HG03060 (cell line): ENCODE results near the gene MBOAT2.
"Not testable (repeated sequence)": the region's sequence is repeated elsewhere in the genome, so short reads cannot be mapped to it uniquely, and the experiment has no call there.

Source experiments
- ATAC-seq: cut with Tn5 transposase; IDR thresholded peaks from one replicate; pipeline ENCODE4 v1.9.1; 2021; ENCODE audit warnings: low read depth, moderate number of reproducible peaks; ENCODE audit not compliant: unreplicated experiment

The MBOAT2 gene

GRCh38 chr2:8907764-8908288 is 95.7 kb downstream of the MBOAT2 start:
- ATAC-seq, result no peak

GRCh38 chr2:8903924-8904323 is 99.6 kb downstream of the MBOAT2 start:
- not testable (repeated sequence) for ATAC-seq

- not testable (repeated sequence) for ATAC-seq
Observed at GRCh38 chr2:8902757-8903156, 100.7 kb downstream of the MBOAT2 start.

DNA sequence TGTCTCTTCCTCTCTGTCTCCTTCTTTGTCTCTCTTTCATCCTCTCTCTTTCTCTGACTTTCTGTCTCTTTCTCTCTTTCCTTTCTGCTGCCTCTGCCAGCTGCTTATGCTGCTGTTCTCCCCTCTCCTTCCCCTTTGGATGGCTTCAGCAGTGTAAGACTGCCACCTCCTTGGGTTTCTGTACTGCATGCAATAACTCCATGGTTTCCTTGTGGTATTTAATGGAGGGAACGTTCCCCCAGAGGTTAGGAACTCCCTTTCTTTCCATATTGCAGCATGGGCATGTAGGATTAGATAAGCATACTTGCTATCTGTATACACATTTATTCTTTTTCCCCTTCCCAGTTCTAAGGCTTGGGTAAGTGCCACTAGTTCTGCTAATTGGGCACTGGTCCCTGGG is 106.3 kb downstream of the MBOAT2 start:
- not testable (repeated sequence) for ATAC-seq

- ATAC-seq, result not testable (repeated sequence)
Observed at GRCh38 chr2:8896671-8897070, 106.8 kb downstream of the MBOAT2 start.

DNA sequence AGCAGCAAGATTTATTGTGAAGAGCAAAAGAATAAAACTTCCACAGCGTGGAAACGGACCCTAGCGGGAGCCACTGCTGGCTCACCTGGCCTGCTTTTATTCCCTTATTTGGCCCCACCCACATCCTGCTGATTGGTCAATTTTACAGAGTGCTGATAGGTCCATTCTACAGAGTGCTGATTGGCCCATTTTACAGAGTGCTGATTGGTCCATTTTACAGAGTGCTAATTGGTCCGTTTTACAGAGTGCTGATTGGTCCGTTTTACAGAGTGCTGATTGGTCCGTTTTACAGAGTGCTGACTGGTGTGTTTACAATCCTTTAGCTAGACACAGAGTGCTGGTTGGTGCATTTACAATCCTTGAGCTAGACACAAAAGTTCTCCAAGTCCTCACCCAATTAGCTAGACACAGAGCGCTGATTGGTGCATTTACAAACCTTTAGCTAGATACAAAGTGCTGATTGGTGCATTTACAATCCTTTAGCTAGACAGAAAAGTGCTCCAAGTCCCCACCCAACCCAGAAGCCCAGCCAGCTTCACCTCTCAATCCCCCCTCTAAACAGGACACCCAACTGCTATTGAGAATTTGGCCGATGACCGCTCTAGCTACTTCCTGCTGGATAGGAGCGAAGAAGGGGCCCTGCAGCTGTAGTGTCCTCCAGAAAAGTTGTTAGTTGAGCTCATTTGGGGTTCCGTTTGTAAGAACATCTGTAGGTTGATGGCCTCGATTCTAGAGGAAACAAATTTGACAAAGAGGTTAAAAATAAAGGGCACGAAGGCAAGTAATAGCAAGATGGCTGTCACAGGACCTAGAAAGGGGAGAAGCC is 108.2 kb downstream of the MBOAT2 start:
- not testable (repeated sequence) for ATAC-seq

DNA sequence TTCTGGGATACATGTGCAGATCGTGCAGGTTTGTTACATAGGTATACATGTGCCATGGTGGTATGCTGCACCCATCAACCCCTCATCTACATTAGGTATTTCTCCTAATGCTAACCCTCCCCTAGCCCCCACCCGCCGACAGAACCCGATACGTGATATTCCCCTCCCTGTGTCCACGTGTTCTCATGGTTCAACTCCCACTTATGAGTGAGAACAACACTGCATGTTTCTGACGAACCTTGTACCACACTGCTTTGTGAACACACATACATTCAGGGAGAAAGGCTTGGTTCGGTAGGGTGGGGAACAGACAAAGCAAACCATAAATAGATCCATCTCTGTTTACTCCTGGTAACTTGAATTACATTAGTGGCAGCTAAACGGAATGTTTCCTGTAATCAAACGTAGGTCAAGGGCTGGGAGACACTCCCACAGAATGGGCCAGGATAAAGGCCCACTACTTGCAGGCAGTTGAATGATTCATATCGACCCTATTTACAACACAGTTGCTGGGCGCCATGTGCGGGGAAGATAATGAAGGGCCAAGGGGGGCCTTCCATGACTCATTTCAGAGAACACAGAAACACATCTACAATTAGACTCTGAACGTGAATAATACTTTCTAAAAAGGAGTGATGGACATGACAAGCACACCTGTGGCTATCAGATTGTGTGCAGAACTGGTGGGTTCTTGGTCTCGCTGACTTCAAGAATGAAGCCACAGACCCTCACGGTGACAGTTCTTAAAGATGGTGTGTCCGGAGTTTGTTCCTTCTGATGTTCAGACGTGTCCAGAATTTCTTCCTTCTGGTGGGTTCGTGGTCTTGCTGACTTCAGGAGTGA is 109.3 kb downstream of the MBOAT2 start:
- ATAC-seq, result no peak

- ATAC-seq, result no peak
Observed at GRCh38 chr2:8893474-8893873, 110.0 kb downstream of the MBOAT2 start.

DNA sequence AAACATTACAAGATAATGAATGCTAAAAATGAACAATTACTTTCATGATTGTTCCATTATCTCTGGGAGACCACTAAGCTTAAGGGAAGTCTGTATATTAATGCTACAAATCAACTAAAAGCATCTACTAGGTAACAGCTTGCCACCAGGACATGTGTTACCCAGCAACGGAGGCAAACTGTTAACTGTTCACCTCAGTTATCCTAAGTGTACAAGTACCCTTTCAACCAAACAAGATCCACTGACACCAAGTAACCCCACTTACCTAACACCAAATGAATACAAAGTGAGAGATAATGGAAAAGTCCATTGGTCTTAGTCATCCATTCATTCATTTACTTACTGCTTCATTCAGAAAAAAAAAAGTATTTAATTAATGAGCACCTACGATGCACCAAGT is 111.4 kb downstream of the MBOAT2 start:
- ATAC-seq, result no peak

DNA sequence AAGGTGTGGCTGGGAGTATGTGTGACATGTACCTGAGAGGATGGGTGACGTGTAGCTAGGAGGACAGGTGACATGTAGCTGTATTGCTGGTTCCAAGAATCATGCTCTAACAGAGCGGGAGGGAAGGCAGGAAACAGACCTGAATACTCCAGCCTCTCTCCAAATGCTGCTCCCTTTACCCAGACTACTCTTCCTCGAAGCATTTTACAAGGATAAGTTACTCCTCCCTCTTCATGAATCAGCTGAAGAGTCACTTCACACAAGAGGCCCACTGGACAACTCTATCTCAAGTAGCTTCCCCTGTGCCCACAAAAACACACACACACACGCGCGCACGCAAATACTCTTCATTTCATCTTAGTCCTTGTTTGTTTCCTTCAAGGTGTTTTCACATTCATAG is 113.5 kb downstream of the MBOAT2 start:
- ATAC-seq, result no peak

GRCh38 chr2:8888963-8889362 is 114.5 kb downstream of the MBOAT2 start:
- ATAC-seq, result no peak

- ATAC-seq, result no peak
Observed at GRCh38 chr2:8886876-8887275, 116.6 kb downstream of the MBOAT2 start.

GRCh38 chr2:8886202-8886518 is 117.3 kb downstream of the MBOAT2 start:
- ATAC-seq, result no peak

GRCh38 chr2:8885449-8886201 is 117.9 kb downstream of the MBOAT2 start:
- ATAC-seq, result no peak

- ATAC-seq, result no peak
Observed at GRCh38 chr2:8884812-8885211, 118.7 kb downstream of the MBOAT2 start.

- ATAC-seq, result no peak
Observed at GRCh38 chr2:8882094-8882493, 121.4 kb downstream of the MBOAT2 start.

- ATAC-seq, result no peak
Observed at GRCh38 chr2:8877894-8878293, 125.6 kb downstream of the MBOAT2 start.

DNA sequence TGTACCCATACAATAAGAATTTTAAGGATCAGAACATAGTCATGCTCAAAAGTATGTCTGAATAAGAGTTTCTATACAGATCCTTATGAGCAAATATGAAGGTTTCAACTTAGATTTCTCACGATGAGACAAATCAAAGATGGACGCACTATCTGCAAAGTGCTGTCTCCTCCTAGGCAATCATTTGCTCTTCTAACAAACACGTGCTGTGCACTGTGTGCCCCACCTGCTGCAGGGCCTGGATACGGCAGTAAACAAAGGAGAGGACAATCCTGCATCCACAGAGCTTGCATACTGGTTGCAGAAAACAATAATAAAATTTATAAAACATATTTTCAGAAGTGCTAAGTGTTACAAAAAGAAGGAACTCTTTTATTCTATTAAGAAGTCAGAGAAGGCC is 126.2 kb downstream of the MBOAT2 start:
- ATAC-seq, result no peak

DNA sequence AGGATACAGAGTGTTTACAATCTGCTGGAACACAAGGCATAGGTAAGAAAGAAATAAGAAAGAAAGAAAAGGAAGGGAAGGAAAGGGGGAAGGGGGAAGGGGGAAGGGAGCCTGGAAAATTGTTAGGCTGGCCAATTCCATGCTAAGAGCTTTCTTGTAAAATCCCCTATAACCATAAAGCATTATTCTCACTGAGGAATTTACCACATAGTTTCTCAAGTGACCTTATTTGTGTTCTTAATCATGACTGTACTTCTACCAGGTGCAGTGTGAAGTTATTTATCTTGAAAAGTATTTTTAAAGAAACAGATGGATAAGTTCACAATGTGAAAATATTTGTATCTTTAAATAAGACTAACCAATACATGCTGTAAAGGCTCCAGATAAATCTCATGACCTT is 126.9 kb downstream of the MBOAT2 start:
- no peak for ATAC-seq

DNA sequence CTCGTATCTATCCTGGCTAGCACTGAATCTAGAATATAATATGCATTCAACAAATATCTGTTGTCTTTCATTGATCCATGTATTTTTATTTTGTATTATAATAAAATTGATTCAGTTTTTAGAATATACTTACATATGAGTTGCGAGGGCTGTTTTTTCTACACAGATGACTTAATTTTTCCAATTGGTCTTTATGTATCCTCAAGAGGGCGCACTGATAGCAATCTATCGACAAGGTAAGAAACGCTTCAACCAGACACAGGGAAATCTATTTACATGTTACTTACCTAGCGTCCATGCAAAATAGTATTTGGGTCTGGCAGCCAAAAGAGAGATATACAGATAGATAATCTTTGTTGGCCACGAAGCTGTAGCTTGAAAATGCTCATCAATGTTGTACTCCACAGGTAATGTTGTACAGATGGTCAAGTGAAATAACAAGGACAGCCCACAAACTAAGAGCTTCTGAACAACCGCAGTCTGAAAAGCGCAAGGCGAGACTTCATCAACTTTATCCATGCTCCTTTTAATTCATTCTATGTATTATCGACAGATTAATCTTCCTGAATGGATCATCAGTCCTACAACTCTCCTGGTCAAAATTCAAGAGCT is 130.6 kb downstream of the MBOAT2 start:
- ATAC-seq, result no peak
